EL (cell line): ENCODE measurements around the gene TRPM1.
"Not testable (repeated sequence)": the region's sequence is repeated elsewhere in the genome, so short reads cannot be mapped to it uniquely, and the experiment has no call there.

ENCODE experiments used
- DNase-seq: peaks from one replicate; pipeline ENCODE4 v3.0.0-alpha.2; 2016

The TRPM1 gene

DNA sequence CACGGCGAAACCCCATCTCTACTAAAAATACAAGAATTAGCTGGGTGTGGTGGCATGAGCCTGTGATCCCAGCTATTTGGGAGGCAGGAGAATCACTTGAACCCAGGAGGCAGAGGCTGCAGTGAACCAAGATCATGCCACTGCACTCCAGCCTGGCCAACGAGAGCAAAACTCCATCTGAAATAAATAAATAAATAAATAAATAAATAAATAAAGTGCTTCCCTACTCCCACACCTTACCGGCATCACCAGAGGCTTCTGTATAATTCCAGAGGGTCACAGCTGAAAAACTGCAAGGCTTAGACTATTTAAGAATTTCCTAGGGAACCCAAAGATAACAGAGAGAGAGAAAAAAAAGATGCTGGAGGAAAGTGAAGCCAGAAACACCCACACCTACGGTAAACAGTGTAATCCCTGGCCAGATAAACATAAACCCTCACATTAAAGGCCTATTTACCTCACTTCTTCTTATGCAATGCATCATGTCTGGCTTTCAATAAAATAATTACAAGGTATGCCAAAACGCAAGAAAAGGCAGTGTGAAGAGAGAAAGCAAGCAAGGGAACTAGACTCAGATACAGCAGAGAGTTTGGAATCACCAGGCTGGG lies 15.0 kb upstream of the TRPM1 start:
- DNase-seq, result no peak

DNA sequence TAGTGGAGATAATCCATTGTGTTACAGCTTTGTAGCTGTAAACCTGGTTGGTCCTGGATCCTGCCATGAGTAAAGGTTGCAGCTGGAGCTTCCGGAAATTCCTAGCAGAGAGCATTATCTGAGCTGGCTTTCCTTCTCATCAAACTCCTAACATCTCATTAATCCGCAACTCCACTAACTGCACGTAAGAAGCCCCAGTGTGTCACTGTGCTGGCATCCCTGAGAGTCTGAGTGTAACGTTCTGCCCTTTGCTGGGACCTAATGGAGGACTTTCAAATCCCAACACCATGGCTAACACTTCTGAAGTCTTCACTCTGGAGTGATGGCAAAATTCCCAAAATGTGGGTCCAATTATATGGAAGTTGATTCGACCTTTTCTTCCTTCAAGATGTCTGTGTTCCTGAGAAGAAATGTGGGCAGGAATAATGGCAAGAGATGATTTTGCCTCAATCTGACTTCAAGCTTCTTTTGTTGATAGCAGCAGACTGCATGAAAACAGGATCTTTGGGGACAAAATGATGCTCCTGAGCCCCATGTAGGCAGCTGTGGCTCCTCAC lies 9.6 kb upstream of the TRPM1 start:
- DNase-seq, result no peak

DNA sequence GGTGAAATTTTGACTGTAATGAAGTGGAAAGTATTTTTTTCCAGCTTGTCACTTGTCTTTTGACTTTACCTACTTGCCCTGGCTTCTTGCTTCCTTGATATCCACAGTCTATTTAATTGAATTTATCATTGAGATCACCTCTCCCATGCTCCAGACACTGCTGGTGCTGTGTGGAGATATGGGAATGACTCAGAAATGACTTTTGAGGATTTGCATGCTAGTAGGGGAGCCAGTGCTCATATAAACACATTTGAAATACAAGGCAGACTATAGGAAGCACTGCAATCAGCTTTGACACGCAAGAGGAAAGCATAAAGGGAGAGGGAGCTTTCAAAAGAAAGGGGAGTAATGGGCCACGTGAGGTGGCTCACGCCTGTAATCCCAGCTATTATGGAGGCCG lies 7.3 kb upstream of the TRPM1 start:
- DNase-seq, result no peak

DNA sequence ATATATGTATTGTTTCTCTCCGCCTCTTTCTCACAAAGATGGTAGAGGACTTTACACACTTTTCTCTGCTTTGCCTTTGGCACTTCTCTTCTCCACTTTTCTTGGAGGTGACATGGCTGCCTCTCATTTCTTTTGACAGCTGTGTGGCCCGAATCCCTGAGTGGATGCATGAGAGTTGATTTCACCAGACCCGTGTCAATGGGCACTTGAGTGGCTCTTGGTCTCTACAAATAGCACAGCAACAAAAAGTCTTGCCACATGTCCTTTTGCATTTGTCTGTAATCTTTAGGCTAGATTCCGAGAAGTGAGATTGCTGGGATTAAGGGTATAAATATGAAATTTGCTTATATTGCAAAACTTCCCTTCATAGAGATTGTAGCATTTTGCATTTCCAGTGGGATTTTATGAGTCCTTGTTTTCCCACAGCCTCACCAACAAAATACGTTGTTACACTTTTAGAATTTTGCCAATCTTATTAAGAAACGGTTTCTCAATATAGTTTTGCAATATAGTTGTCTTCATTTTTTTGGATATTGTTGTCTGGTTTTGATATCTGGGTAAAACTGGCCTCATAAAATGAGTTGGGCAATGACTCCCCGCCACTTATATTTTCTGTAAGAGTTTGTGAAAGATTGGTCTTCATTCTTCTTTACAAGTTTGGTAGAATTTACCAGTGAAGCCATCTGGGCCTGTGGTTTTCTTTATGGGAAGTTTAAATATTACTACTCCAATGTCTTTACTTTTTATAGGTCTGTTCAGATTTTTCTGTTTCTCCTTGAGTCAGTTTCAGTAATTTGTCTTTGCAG lies 5.2 kb upstream of the TRPM1 start:
- no peak for DNase-seq

DNA sequence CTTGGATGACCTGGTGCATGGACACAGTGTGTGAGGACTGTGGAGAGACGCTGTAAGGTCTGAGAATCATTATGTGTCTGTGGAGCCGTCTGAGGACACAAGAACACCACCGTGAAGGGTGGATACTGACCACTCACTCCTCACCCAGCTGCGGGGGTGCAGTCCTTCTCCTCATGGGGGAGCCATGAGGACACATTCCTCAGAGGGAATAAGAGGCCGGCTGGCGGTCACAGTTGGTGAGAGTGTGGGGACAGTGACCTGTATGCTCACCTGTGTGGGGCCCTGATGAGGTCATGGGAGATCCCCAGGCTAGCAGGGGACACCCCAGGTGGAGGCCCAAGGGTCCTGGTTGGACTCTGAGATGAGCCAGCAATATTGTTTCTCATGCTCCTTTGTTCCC lies 2.5 kb upstream of the TRPM1 start:
- DNase-seq, result no peak

DNA sequence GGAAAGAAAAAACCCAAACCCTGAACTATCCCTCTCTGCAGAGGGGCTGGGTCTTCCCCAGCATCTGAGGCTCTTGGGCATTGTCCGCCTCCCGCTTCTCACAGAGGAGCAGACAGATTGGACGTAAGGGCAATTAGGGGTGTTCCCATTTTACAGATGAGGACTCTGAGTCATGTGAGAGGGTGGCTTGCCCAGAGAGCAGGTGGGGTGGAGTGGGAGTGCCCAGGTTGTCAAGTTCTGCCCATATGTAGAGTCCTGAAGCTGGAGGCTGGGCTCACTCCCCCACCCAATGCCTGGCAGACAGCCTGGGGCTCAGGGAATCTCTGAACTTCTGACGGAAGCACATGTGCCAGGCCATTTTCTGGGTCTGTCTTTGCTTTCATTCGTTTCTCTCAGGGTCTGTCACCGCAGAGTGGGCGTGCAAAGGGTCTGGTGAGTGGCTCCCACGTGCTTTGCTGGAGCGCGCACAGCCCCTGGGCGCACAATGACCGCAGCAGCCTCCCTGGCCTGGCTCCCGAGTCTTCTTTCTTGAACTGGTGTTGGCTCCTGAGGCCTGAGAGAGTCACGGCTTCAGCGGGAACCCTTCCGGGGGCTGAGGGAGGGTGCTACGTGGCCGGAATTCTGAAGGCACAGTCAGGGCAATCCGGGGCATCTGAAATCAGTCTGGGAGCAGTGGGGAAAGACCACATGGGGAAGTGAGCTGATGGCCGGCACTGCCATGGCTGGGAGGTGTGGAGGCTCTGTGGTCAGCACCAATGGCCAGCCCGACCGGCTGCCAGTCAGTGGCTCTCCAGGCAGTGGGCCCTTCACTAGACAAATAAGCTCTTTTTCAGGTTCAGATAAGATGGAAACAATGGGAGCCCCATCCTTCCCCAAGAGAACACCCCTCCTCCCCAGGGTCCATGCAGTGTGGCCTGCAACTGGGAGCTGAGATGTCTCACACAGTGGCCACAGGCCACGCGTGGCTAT lies 1.1 kb upstream of the TRPM1 start:
- DNase-seq, result no peak

DNA sequence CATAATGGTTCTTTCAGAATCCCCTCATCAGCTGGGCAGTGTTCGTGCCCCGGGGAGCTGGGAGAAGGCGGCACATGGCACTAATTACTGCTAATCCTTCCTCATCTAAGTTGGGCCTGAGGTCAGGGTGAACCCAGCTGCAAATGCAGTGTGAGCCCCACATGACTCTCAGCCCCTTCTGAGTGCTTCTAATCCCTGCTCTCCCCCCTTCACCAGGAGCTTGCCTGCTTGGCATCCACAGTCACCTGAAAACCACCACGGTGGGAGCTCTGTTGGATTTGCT lies 455 bp upstream of the TRPM1 start:
- DNase-seq, result no peak

DNA sequence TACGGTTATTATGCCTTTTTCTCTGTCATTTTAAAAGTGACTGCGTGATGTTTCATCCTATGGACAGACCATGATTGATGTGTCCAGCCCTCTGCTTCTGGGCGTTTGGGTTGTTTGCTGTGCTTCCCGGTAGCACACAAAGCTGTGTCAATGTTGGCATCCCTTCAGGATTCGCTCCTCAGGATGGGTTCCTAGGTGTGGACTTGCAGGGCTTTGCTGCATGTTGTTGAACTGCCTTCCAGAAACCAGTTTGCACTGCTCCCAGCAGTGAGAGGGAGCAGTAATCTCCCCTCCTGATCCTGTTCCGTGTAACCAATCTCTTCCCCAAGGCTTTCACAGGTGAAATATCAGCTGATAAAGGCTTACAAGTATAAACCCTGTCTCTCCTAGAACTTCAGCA lies 787 bp downstream of the TRPM1 start:
- no peak for DNase-seq

DNA sequence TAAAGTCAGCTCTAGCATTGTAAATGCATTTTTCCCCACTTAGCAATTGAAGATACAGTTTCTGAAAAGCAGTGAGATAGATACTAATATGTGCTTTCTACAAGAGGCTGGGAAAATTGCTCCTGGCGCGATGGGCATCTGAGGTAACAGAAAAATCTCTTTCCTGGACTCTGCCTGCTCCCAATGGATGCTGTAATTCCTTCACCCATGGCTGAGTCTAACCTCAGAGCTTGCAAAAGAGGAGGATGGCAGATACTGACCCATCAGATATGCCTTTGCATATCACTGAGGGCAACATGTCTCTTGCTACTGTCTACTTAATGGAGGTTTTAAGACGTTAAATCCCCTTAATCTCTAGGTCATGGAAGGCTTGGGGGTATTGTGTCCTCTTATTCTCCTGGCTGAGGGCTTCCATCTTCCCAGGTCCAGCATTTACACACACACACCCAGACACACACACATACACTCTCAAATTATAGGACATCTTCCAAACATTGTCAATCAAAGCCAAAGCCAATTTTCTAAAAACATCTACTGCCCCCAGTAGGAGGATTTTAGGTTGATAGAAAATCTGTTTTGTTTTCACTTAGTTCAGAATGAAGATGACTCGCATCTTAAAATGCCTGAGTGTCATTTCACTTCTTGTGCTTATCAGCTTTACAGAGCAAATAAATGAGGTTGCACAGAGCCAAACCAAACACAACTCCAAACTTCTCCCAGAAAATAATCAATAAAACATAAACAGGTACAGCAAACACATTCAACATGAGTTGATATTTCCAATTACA lies 2.4 kb downstream of the TRPM1 start:
- peak; percentile 44 for DNase-seq

DNA sequence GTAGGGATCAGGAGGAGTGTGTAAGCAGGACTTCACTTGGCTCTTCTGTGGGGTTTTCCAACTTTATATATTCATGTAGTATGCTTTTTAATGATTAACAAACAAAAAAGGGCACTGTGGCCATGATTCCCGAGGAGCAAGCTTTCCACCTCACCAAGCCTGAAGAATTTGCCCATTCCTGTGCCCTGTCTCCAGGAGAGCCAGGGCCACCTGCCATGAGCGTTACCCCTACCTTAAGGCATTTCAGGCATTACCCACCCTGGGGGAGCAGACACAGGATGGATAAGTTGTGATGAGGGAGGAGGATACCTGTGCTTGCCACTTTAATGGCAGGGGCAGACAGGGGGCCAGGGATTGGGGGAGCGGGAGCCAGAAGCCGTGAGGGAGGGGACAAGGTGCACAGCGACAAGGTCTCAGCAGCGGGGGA lies 3.0 kb downstream of the TRPM1 start:
- DNase-seq, result no peak

DNA sequence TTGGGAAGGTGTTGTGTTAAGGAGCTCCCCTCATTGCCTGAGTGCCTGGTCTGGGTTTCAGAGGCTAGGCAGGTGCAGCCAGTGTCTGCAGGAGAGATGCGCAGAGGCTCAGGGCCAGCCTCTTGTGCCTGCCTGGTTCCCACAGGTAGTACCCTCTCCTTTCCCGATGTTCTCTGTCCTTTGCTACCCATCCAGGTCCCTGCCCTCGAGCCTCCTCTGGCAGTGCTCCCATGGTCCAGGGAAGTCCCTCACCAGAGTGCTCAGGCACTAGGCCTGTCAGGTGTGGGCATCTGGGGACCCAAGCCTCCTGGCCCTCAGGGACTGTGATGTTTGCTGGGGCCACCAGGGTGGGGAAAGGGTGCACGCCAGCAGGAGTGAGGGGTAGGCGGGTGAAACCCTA lies 5.0 kb downstream of the TRPM1 start:
- no peak for DNase-seq

DNA sequence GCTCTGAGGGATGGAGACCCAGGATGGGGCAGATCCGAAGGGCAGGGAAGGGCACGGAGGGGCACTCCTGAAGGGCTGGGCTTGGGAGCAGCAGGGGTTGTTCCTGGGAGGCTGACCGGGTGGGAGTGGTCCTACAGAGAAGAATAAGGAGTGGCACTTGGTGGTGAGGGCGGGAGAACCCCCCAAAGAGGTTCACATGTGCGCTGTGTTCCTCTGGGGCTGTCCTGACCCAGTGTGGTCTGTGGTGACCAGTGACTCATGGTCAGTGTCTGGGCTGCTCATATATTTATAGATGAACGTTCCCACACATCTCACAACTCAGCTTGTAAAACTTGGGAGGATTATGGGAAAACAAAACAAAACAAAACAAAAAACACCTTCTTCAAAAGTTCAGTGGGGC lies 10.0 kb downstream of the TRPM1 start:
- peak; percentile 77 for DNase-seq

DNA sequence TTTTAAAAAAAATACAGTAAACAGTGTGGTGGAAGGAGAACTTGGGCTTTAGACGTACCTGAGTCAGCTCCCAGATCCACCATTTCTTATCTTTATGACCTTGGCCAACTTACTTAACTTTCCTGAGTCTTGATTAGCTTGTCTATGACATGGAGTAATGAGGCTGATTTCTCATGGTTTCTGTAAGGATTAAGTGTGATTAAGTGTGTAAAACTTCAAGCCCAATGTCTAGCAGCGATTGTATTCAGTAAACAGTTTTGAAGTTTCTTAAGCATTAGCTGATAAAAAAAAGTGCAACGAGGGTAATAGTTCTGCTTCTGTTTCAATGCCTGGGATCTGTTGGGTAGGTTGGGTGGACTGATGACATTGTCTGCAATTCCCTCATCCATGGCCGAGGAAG lies 10.8 kb downstream of the TRPM1 start:
- no peak for DNase-seq

DNA sequence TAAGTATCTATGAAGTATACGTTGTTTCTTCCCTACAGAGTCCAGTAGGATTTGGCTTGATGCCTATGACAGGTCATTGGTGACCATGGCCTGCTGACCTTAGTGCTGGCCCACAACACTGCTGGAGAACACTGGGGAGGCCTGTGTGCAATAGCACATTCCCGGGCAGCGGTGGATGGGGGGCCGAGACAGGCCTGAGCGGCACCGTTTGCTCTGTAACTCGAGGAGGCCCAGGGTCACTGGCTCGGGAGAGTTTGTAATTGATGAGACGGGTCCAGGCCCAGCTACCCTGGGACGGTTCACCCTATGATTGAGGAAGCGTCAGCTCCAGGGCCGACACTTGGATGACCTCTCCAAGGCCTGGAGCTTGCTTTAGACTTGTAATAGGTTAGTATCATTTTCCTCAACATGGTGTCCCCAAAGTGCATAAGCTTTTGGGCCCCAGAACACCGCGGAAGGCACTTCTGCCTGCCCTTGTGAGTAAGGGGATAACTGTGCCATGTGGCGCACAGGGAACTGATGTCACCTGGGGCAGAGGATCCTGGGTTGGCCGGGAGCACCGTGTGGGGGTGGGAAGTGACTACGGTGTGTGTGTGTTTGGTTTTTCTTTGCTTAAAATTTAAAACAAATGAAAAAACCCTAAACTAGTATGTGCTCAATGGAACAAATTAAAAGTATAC lies 12.0 kb downstream of the TRPM1 start:
- no peak for DNase-seq

DNA sequence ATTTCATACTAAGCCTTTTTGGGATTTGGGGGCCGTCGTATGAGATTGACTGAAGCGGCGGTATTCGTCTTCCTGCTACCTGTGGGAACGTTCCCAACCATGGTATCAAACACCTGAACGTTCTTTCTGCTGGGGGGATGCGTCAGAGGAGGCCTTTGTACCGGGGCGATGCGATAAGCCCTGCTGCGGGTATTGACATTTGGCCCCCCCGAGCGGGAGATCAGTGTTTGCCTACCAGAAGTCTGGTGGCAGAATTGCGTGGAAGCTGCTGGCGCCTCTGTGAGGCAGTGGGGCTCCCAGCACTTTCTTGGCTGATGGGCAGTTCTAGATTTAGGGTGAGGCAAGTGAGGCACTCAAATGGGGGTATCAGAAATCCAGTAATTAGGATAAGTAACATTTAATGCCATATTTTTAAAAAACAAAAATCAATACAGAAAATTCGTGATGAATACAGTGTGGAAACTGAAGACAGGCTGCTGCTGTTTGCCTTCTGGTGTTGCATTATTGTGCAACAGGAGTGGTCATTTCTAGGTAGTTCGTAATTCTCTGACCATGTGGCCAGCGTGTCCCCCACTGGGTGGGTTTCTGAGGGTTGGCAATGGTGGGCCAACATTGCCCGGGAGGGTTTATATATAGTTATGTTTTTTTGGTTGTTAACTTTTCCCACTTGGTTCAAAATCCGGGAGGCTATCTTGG lies 12.7 kb downstream of the TRPM1 start:
- DNase-seq, result no peak

DNA sequence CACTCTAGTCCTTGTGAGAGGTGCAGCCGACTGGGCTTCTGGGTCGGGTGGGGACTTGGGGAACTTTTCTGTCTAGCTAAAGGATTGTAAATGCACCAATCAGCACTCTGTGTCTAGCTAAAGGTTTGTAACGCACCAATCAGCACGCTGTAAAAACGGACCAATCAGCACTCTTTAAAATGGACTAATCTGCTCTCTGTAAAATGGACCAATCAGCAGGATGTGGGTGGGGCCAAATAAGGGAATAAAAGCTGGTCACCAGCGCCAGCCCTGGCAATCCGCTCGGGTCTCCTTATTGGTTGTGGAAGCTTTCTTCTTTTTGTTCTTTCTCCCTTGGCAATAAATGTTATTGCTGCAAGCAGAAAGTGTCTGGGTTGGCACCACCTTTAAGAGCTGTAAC lies 13.5 kb downstream of the TRPM1 start:
- not testable (repeated sequence) for DNase-seq

DNA sequence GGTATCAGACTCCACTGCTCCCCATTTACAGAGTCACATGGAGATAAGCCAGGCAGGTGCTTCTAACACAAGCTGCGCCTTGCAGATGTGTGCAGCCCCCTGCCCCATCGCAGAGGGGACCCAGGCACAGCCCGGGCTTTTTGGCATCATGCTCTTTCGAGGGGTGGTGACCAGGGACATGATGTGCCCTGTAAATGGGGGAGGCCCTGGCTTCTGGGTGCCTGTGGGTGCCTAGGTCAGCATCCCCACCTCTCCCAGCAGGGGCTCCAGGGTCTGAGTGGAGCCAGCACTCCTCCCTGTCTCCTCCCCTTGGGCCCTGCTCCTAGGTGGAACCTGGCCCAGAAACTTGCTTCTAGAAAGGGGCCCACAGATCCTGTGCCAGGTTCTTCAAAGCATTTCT lies 15.2 kb downstream of the TRPM1 start:
- no peak for DNase-seq

DNA sequence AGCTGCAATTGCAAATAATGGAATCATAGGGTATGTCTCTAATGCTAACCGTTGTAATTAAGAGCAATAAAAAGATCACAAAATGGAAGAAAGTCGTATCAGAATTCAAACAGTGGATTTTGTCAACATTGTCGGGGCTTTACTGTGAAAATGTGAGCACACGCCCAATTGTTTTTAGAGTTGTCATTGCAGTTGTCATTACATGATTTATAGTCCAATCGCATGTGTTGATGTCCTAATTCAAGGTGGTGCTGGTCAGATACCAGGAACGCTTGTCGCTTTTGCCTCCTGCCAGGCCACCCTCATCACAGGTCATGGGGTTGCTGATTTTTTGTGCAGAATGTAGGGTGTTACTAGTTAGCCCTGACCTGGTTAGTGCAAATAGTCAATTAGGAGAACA lies 16.2 kb downstream of the TRPM1 start:
- no peak for DNase-seq

DNA sequence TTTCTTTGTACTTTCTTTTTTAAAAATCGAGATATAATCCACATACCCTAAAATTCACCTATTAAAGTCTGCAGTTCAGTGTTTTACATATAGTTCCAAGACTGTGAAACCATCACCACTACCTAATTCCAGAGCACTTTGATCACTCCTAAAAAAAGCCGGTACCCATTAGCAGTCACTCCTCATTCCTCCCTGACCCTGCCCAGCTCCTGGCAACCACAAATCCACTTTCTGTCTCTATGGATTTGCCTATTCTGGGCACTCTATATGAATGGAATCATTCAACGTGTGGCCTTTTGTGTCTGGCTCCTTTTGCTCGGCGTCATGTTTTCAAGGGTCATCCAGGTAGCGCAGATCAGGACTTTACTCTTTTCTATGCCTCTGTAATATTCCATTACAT lies 17.3 kb downstream of the TRPM1 start:
- no peak for DNase-seq

DNA sequence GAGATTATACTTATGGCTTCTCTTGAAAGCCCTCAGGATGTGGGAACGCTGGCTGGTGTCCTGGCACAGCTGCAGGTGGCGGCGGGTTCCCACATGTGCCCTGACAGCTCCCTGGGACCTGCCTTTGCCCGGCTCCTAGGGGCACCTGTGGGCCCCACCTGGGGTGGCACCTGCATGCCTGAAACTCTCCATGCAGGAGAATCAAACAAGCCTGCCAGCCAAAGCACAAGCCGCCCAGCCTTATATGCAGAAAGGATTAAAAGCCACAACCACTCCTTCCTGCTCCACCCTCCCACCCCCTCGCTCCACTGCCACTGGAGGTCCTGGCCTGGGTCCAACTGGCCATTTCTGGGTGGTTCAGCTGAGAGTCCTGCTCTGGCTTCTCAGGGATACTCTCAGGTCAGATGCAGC lies 18.1 kb downstream of the TRPM1 start:
- DNase-seq, result peak; percentile 25

DNA sequence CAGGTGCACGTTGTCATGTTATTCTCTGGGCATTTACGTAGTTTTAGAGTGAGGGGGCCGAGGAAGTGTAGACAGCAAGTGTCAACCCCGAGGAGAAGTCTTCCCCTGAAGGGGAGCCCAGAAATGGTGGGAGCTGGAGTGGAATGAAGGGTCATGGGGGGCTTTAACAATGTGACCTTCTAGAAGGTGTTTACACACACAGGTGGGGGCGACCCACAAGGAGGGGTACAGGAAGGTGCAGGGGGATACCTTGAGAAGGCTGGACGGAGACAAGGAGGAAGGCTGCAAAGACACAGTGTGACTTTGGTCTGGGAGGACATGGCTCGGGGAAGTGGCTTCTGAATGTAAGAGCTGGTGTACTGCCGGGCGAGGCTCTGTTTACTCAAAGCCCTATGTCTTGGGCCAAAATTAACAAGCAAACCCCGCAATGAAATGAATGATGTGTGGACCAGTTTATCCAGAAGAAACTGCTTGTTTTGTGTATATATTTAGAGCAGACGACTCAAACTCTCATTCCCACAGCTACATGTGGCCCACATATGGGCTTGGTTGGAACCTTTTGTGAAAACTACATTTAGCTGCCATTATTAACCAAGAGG lies 18.7 kb downstream of the TRPM1 start:
- DNase-seq, result no peak
